Measurements from ENCODE around the gene CTXND2. TPM values are rescaled to one million over a fixed set of nuclear protein-coding genes. Genes with fewer than 3 reads are reported as not detected.
"Not testable (repeated sequence)": the region's sequence is repeated elsewhere in the genome, so short reads cannot be mapped to it uniquely, and the experiment has no call there.

CTXND2 gene
- total and polyA plus RNA-seq, 10 donors = not detected

DNA sequence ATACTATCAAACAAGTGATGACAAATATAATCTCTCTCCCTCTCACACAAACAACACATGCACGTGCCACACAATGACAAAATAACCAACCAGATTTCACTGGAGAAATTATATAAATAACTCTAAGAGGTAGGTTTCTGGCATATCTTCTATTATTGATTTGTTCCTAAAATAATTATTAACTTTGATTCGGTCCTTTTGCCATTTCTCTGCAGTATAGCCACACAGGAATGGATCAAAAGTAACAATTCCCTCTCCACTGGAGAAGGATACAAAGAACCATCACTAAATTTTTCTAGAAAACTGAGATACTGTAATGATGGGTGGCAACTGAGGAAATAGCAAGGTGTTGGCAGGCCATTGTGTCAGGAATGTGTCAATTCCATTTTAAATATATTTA is 44.0 kb upstream of the CTXND2 start:
- H3K27me3 ChIP-seq (replicated peaks in 1 of 7) = no peaks in the 10 kb centered on the region
- H3K27ac ChIP-seq = no peak overlapping the region
- H3K9me3 ChIP-seq = no peaks in the 10 kb centered on the region
- 92 to 98% (median 97%) methylated on average over 2 of the region's 2 CpGs for WGBS, 5 donors
- peaks cover 0 to 90% (median 27%) of the 10 kb centered on the region in 6 donors for H3K36me3 ChIP-seq
- H3K4me3 ChIP-seq = no peak overlapping the region
- TF ChIP-seq POLR2AphosphoS5 (IDR thresholded peaks at IDR 0.05) (no peak), POLR2A (IDR thresholded peaks at IDR 0.05) (no peak)
- TF ChIP-seq, protein P1, sequence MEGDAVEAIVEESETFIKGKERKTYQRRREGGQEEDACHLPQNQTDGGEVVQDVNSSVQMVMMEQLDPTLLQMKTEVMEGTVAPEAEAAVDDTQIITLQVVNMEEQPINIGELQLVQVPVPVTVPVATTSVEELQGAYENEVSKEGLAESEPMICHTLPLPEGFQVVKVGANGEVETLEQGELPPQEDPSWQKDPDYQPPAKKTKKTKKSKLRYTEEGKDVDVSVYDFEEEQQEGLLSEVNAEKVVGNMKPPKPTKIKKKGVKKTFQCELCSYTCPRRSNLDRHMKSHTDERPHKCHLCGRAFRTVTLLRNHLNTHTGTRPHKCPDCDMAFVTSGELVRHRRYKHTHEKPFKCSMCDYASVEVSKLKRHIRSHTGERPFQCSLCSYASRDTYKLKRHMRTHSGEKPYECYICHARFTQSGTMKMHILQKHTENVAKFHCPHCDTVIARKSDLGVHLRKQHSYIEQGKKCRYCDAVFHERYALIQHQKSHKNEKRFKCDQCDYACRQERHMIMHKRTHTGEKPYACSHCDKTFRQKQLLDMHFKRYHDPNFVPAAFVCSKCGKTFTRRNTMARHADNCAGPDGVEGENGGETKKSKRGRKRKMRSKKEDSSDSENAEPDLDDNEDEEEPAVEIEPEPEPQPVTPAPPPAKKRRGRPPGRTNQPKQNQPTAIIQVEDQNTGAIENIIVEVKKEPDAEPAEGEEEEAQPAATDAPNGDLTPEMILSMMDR (IDR thresholded peaks at IDR 0.05 in 8 of 11, conservative IDR thresholded peaks at IDR 0.05 in 3 of 11) = no peak
- intact Hi-C loops (cut with DNase I; ENCODE audit: low total_unique reads) = no loop called here
- DNase-seq = no peak
- H3K4me1 ChIP-seq = peaks cover 4 to 28% (median 8%) of the 10 kb centered on the region in 6 donors

DNA sequence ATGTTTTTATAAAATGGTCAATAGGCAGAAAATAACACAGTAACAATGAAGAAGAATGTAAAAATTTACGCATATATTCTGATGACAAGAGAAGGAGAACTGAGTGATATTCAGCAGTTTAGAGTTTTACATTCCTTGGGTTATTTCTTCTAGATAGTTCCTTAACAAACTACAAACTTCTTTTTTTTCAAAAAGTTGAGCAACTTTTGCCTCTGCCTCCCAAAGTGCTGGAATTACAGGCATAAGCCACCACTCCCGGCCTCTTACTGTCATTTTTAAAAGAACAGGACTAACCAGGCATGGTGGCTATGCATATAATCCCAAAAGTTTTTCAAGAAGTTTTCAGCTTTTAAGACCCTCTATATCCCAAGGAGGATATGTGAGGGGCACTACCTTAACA is 43.5 kb upstream of the CTXND2 start:
- Histone ChIP-seq H3K4me3 (no peak overlapping the region), H3K27me3 (replicated peaks in 1 of 7) (no peaks in the 10 kb centered on the region), H3K27ac (no peak overlapping the region), H3K4me1 (peaks cover 4 to 28% (median 8%) of the 10 kb centered on the region in 6 donors), H3K9me3 (no peaks in the 10 kb centered on the region), H3K36me3 (peaks cover 0 to 90% (median 25%) of the 10 kb centered on the region in 6 donors)
- intact Hi-C loops (cut with DNase I; ENCODE audit: low total_unique reads) = no loop called here
- WGBS, 5 donors = 63 to 83% (median 79%) methylated on average over 2 of the region's 2 CpGs
- no peak for DNase-seq
- no peak for TF ChIP-seq POLR2AphosphoS5 (IDR thresholded peaks at IDR 0.05)
- TF ChIP-seq, protein P1 (IDR thresholded peaks at IDR 0.05 in 8 of 11, conservative IDR thresholded peaks at IDR 0.05 in 3 of 11) = no peak
- TF ChIP-seq POLR2A (IDR thresholded peaks at IDR 0.05) = no peak

- intact Hi-C loops (cut with DNase I; ENCODE audit: low total_unique reads) = no loop called here
- peaks cover 4 to 24% (median 8%) of the 10 kb centered on the region in 6 donors for H3K4me1 ChIP-seq
- H3K4me3 ChIP-seq = no peak overlapping the region
- no peak for DNase-seq
- no peaks in the 10 kb centered on the region for H3K9me3 ChIP-seq
- TF ChIP-seq, protein P1 (IDR thresholded peaks at IDR 0.05 in 8 of 11, conservative IDR thresholded peaks at IDR 0.05 in 3 of 11) = no peak
- TF ChIP-seq POLR2AphosphoS5 (IDR thresholded peaks at IDR 0.05) (no peak), POLR2A (IDR thresholded peaks at IDR 0.05) (no peak)
- no peaks in the 10 kb centered on the region for H3K27me3 ChIP-seq (replicated peaks in 1 of 7)
- 91 to 98% (median 96%) methylated on average over 4 of the region's 4 CpGs for WGBS, 5 donors
- H3K27ac ChIP-seq = no peak overlapping the region
- H3K36me3 ChIP-seq = peaks cover 0 to 85% (median 23%) of the 10 kb centered on the region in 6 donors
Measured at GRCh38 chr1:150846473-150847146, 40.3 kb upstream of the CTXND2 start.

DNA sequence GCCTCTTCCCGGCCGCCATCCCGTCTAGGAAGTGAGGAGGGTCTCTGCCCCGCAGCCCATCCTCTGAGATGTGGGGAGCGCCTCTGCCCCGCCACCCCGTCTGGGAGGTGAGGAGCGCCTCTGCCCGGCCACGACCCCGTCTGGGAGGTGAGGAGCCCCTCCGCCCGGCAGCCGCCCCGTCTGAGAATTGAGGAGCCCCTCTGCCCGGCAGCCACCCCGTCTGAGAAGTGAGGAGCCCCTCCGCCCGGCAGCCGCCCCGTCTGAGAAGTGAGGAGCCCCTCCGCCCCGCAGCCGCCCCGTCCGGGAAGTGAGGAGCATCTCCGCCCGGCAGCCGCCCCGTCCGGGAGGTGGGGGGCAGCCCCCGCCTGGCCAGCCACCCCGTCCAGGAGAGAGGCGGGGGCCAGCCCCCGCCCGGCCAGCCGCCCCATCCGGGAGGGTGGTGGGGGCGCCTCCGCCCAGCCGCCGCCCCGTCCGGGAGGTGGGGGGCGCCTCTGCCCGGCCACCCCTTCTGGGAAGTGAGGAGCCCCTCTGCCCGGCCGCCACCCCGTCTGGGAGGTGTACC is 36.1 kb upstream of the CTXND2 start:
- DNase-seq; H3K9me3 ChIP-seq; intact Hi-C loops (cut with DNase I; ENCODE audit: low total_unique reads); H3K27me3 ChIP-seq (replicated peaks in 1 of 7); H3K27ac ChIP-seq; H3K4me3 ChIP-seq: not testable (repeated sequence)
- Histone ChIP-seq H3K36me3 (peaks cover 0 to 95% (median 24%) of the 10 kb centered on the region in 6 donors), H3K4me1 (peaks cover 0 to 22% (median 15%) of the 10 kb centered on the region in 6 donors)
- WGBS, 5 donors = 95 to 99% (median 97%) methylated on average over 18 to 49 of the region's 49 CpGs

GRCh38 chr1:150852734-150853133 is 34.2 kb upstream of the CTXND2 start:
- peaks cover 0 to 22% (median 15%) of the 10 kb centered on the region in 6 donors for H3K4me1 ChIP-seq
- peaks cover 0 to 97% (median 33%) of the 10 kb centered on the region in 6 donors for H3K36me3 ChIP-seq
- 42 to 68% (median 56%) methylated on average over 3 of the region's 3 CpGs for WGBS, 5 donors
- DNase-seq; H3K9me3 ChIP-seq; H3K27me3 ChIP-seq (replicated peaks in 1 of 7); intact Hi-C loops (cut with DNase I; ENCODE audit: low total_unique reads): not testable (repeated sequence)
- H3K27ac ChIP-seq = peak overlapping the region in 7 of 8 donors; percentile 18 to 75 (median 47)
- peak overlapping the region in 1 of 8 donors; percentile 15 for H3K4me3 ChIP-seq

All from spleen (tissue), 11 donors.